CD14-positive monocyte (primary cell): Measurements from ENCODE around the gene ABCC5. TPM values are rescaled to one million over a fixed set of nuclear protein-coding genes. Genes with fewer than 3 reads are reported as not detected.

Experiments
- DNase-seq, 3 donors: peaks; one replicate each; pipeline ENCODE4 v3.0.0-alpha.2; 2011 to 2022
- H2AFZ ChIP-seq: 2 replicates; pipeline ENCODE4 v1.6.0; 2012; ENCODE audit warnings: mild to moderate bottlenecking, low read depth, low read length, inconsistent platforms; ENCODE audit not compliant: insufficient read depth, poor library complexity, severe bottlenecking
- H3K27ac ChIP-seq, 2 donors: 1 replicate in 1 of 2; 2 replicates in 1 of 2; pipeline ENCODE4 v1.5.1; 2012 to 2013; ENCODE audit warnings: low read length in 2 of 2, control low read depth in 1 of 2, inconsistent platforms in 1 of 2, low read depth in 1 of 2, mild to moderate bottlenecking in 1 of 2
- H3K27me3 ChIP-seq, 2 donors: one replicate each; pipeline versions ENCODE4 v1.6.0 to v1.6.1; 2011 to 2013; ENCODE audit warnings: low read length in 2 of 2; ENCODE audit not compliant: control insufficient read depth in 2 of 2, insufficient read depth in 2 of 2
- H3K36me3 ChIP-seq, 2 donors: replicated peaks in 1 of 2; 1 replicate in 1 of 2; 2 replicates in 1 of 2; pipeline versions ENCODE4 v1.5.1 to v1.6.1; 2012 to 2013; ENCODE audit warnings: low read length in 2 of 2, control low read depth in 1 of 2, inconsistent platforms in 1 of 2, mild to moderate bottlenecking in 1 of 2; ENCODE audit not compliant: insufficient read depth in 2 of 2, control insufficient read depth in 1 of 2
- H3K4me1 ChIP-seq, 2 donors: 1 replicate in 1 of 2; 2 replicates in 1 of 2; pipeline versions ENCODE4 v1.5.1 to v1.6.1; 2012 to 2013; ENCODE audit warnings: low read length in 2 of 2, control low read depth in 1 of 2, inconsistent platforms in 1 of 2, mild to moderate bottlenecking in 1 of 2, moderate library complexity in 1 of 2; ENCODE audit not compliant: insufficient read depth in 2 of 2, control insufficient read depth in 1 of 2
- H3K4me2 ChIP-seq: replicated peaks from 2 replicates; pipeline ENCODE3; 2012; ENCODE audit warnings: low read length, moderate library complexity, mild to moderate bottlenecking; ENCODE audit not compliant: poor library complexity, severe bottlenecking; ENCODE audit errors: extremely low read depth
- H3K4me3 ChIP-seq, 3 experiments: fragments of 200-600 bp in 1 of 3; sonication (generic) in 1 of 3; replicated peaks in 1 of 3; 1 replicate in 2 of 3; 2 replicates in 1 of 3; pipeline ENCODE4 v1.5.1; 2011 to 2013; ENCODE audit warnings: low read length in 3 of 3, mild to moderate bottlenecking in 3 of 3, control low read depth in 2 of 3, low read depth in 2 of 3, inconsistent platforms in 1 of 3, moderate library complexity in 1 of 3
- H3K79me2 ChIP-seq: 2 replicates; pipeline ENCODE4 v1.6.0; 2012; ENCODE audit warnings: mild to moderate bottlenecking, control low read depth, inconsistent platforms, low read length, moderate library complexity; ENCODE audit not compliant: insufficient read depth
- H3K9ac ChIP-seq: 2 replicates; pipeline ENCODE4 v1.6.0; 2017; ENCODE audit warnings: low read length, mild to moderate bottlenecking; ENCODE audit not compliant: insufficient read depth, poor library complexity, severe bottlenecking
- H3K9me3 ChIP-seq, 2 donors: replicated peaks in 1 of 2; 1 replicate in 1 of 2; 2 replicates in 1 of 2; pipeline versions ENCODE4 v1.5.1 to v1.6.1; 2012 to 2013; ENCODE audit warnings: low read length in 2 of 2, control low read depth in 1 of 2; ENCODE audit not compliant: control insufficient read depth in 1 of 2, insufficient read depth in 1 of 2
- H4K20me1 ChIP-seq: 2 replicates; pipeline ENCODE4 v1.6.0; 2012; ENCODE audit warnings: mild to moderate bottlenecking, low read length, control low read depth, moderate library complexity; ENCODE audit not compliant: insufficient read depth
- H3K27ac Mint-ChIP-seq, 7 donors: one replicate each; pipeline ENCODE4 v1.8.0; 2020; ENCODE audit warnings: mild to moderate bottlenecking in 7 of 7, mixed read lengths in 7 of 7, moderate library complexity in 6 of 7, inconsistent platforms in 2 of 7
- H3K27me3 Mint-ChIP-seq, 3 donors: one replicate each; pipeline ENCODE4 v1.8.0; 2021 to 2022; ENCODE audit warnings: low read depth in 3 of 3, mild to moderate bottlenecking in 3 of 3, mixed read lengths in 3 of 3, moderate library complexity in 3 of 3, inconsistent platforms in 1 of 3
- H3K36me3 Mint-ChIP-seq, 2 donors: one replicate each; pipeline ENCODE4 v1.8.0; 2020; ENCODE audit warnings: mixed read lengths in 2 of 2, inconsistent platforms in 1 of 2, mild to moderate bottlenecking in 1 of 2
- H3K4me1 Mint-ChIP-seq: one replicate; pipeline ENCODE4 v1.8.0; 2020; ENCODE audit warnings: mild to moderate bottlenecking, mixed read lengths
- H3K4me3 Mint-ChIP-seq, 2 donors: one replicate each; pipeline ENCODE4 v1.8.0; 2020; ENCODE audit warnings: mild to moderate bottlenecking in 2 of 2, mixed read lengths in 2 of 2, moderate library complexity in 1 of 2
- H3K9me3 Mint-ChIP-seq, 7 donors: one replicate each; pipeline ENCODE4 v1.8.0; 2020 to 2022; ENCODE audit warnings: mixed read lengths in 7 of 7, mild to moderate bottlenecking in 6 of 7, moderate library complexity in 6 of 7, inconsistent platforms in 2 of 7
- WGBS: methylation state at CpG from one replicate; pipeline ENCODE4 v1.1.5; 2013; ENCODE audit warnings: missing lambda C conversion rate; ENCODE audit not compliant: insufficient coverage; 5-methylcytosine and 5-hydroxymethylcytosine counted together
- intact Hi-C, 2 donors: fragments of 100-400 bp; cut with micrococcal nuclease; formaldehyde crosslinking; loops; one replicate each; pipeline versions ENCODE4 v1.15.0 to v1.15.1; 2023
- polyA plus RNA-seq, 3 donors: library from polyadenylated mRNA; depleted of rRNA in 1 of 3; unstranded in 2 of 3; stranded (reverse) in 1 of 3; fragments of 300-500 nt in 2 of 3; fragments of >200 nt in 1 of 3; fragmentation: Illumina TruSeq in 2 of 3; gene quantifications; 1 replicate in 2 of 3; 2 replicates in 1 of 3; pipeline ENCODE4 v1.2.3, GENCODE V29; 2012 to 2021
- TF ChIP-seq, protein P1 (sequence below): fragments of 200-600 bp; IDR thresholded peaks from one replicate; pipeline ENCODE4 v1.8.0; 2022; ENCODE audit warnings: antibody characterized with exemption, mild to moderate bottlenecking

The ABCC5 gene
- polyA plus RNA-seq, 3 donors = 6.2 to 30.9 (median 7.7) TPM

DNA sequence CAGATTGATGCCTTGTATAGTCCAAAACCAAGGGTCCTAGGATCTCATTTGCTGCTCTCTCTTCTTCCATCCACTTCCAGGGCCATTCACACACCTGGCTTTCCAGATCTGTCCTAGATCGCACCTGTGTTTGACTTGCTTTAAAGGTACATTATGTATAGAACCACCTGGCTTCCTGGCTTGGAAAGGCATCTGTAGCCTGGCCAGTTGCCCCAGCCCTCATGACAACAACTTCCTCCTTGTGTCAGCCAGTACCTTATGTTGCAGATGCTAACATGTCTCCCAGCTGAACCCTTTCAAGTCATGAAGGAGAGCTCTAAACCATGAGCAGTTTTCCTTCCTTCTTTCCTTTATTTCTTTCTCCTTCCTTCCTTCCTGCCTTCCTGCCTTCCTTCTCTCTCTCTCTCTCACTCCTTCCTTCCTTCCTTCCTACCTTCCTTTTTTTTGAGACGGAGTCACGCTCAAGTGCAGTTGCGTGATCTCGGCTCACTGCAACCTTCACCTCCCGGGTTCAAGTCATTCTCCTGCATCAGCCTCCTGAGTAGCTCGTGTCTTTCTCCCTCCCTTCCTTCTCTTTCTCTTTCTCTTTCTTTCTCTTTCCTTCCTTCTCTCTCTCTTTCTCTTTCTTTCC, 32.6 kb upstream of the ABCC5 start:
- no peaks in the 10 kb centered on the region for H3K36me3 ChIP-seq
- no peaks in the 10 kb centered on the region for H3K27me3 ChIP-seq
- H3K9me3 Mint-ChIP-seq = no peaks in the 10 kb centered on the region
- no peaks in the 10 kb centered on the region for H3K79me2 ChIP-seq
- H3K27me3 Mint-ChIP-seq = peaks cover 0 to 10% (median 8%) of the 10 kb centered on the region in 3 donors
- no peak overlapping the region for H3K27ac ChIP-seq
- TF ChIP-seq, protein P1, sequence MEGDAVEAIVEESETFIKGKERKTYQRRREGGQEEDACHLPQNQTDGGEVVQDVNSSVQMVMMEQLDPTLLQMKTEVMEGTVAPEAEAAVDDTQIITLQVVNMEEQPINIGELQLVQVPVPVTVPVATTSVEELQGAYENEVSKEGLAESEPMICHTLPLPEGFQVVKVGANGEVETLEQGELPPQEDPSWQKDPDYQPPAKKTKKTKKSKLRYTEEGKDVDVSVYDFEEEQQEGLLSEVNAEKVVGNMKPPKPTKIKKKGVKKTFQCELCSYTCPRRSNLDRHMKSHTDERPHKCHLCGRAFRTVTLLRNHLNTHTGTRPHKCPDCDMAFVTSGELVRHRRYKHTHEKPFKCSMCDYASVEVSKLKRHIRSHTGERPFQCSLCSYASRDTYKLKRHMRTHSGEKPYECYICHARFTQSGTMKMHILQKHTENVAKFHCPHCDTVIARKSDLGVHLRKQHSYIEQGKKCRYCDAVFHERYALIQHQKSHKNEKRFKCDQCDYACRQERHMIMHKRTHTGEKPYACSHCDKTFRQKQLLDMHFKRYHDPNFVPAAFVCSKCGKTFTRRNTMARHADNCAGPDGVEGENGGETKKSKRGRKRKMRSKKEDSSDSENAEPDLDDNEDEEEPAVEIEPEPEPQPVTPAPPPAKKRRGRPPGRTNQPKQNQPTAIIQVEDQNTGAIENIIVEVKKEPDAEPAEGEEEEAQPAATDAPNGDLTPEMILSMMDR = no peak
- H4K20me1 ChIP-seq = no peaks in the 10 kb centered on the region
- no peaks in the 10 kb centered on the region for H3K9me3 ChIP-seq
- H3K4me2 ChIP-seq = no peak overlapping the region
- H3K4me3 Mint-ChIP-seq = peak overlapping the region in 1 of 2 donors; percentile 39
- no peak overlapping the region for H3K4me3 ChIP-seq
- no peak overlapping the region for H3K9ac ChIP-seq
- intact Hi-C loops = no loop called here
- 66% methylated on average over 5 of the region's 7 CpGs for WGBS
- DNase-seq = no peak
- no peaks in the 10 kb centered on the region for H3K4me1 ChIP-seq
- H3K36me3 Mint-ChIP-seq = no peaks in the 10 kb centered on the region
- H3K4me1 Mint-ChIP-seq = peaks cover 3% of the 10 kb centered on the region
- H3K27ac Mint-ChIP-seq = no peak overlapping the region
- no peak overlapping the region for H2AFZ ChIP-seq

DNA sequence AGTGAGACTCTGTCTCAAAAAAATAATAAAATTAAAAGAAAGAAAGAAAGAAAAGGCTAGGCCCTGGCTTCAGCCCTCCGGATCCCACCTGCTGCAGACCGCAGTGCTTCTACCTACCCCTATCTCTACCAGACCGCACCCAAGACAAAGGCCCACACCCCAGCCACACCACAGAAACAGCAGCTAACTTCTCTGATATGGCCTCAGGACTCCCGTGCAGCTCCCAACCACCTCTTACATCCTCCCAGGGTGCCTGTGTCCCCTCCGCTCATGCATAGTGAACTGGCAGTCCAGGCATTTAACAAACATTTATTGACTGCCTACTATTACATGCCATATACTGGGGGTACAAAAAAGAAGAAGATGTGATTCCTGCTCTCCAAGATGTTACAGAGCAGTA, 28.3 kb upstream of the ABCC5 start:
- Histone ChIP-seq H3K36me3 (no peaks in the 10 kb centered on the region), H4K20me1 (no peaks in the 10 kb centered on the region), H3K79me2 (no peaks in the 10 kb centered on the region), H3K9ac (no peak overlapping the region), H3K4me1 (no peaks in the 10 kb centered on the region), H3K27me3 (no peaks in the 10 kb centered on the region), H3K9me3 (no peaks in the 10 kb centered on the region), H3K27ac (no peak overlapping the region), H2AFZ (no peak overlapping the region), H3K4me2 (no peak overlapping the region), H3K4me3 (no peak overlapping the region)
- Mint-ChIP-seq H3K9me3 (no peaks in the 10 kb centered on the region), H3K27ac (no peak overlapping the region), H3K4me3 (no peak overlapping the region), H3K36me3 (no peaks in the 10 kb centered on the region), H3K27me3 (peaks cover 0 to 7% (median 2%) of the 10 kb centered on the region in 3 donors), H3K4me1 (peaks cover 3% of the 10 kb centered on the region)
- TF ChIP-seq, protein P1 = no peak
- intact Hi-C loops = no loop called here
- no peak for DNase-seq
- WGBS = 100% methylated on average over 4 of the region's 5 CpGs
